ENCODE measurements around the gene ASIC4. TPM values are rescaled to one million over a fixed set of nuclear protein-coding genes. Genes with fewer than 3 reads are reported as not detected.

The ASIC4 gene
- total and polyA plus RNA-seq, 2 of the 13 experiments (the other 11 are each of a cell fraction or from before 2014, with no cell fraction given), result 0.03 TPM; not detected in 1

DNA sequence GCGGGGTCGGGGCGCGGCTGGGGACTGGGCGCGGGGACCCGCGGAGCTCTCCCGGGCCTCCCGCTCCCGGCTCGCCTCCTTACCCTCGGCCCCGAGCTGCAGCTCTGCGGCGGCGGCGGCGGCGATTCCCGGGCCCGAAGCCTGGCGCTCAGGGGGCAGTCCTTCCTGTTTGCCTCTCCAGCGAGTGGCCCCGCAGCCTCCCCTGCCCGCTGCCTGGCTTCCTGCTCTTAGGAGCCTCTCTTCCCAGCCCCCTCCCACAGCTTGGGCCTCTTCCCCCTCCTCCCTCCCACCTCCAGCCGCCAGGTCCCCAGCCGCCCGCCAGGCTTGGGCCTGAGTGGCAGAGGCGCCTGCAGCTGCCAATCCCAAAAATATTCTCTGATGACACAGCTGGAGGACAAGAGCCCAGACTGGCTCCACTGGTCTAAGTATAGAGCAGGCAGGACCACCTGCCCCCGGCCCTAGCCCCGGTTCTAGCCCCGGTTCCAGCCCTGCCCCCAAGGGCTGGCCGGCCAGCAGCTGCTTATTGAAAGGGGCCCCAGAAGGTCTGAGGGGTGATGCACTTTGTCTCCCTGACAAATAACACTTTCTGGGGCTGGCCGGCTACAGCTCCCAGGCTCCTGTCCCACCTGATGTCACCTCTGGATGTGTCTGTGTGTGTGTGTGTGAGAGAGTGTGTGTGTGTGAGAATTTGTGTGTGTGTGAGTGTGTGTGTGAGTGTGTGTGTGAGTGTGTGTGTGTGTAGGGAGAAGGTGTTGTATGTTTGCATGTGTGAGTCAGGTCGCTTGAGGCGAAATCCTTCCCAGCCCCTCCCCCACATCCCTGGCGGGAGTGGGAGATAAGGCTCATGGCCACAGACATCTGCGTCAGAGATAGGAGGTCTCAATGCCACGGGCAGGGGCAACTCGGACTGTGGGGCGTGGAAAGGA is 57.3 kb downstream of the ASIC4 start, which contains the start of gene OBSL1 (continued):
- TF ChIP-seq, protein P1, sequence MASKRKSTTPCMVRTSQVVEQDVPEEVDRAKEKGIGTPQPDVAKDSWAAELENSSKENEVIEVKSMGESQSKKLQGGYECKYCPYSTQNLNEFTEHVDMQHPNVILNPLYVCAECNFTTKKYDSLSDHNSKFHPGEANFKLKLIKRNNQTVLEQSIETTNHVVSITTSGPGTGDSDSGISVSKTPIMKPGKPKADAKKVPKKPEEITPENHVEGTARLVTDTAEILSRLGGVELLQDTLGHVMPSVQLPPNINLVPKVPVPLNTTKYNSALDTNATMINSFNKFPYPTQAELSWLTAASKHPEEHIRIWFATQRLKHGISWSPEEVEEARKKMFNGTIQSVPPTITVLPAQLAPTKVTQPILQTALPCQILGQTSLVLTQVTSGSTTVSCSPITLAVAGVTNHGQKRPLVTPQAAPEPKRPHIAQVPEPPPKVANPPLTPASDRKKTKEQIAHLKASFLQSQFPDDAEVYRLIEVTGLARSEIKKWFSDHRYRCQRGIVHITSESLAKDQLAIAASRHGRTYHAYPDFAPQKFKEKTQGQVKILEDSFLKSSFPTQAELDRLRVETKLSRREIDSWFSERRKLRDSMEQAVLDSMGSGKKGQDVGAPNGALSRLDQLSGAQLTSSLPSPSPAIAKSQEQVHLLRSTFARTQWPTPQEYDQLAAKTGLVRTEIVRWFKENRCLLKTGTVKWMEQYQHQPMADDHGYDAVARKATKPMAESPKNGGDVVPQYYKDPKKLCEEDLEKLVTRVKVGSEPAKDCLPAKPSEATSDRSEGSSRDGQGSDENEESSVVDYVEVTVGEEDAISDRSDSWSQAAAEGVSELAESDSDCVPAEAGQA (IDR thresholded peaks at IDR 0.05; ENCODE audit: low read depth), result peak; percentile 25; the same call in 1 of the 2 replicates
- TF ChIP-seq, protein P1 (CRISPR knock-in tag; IDR thresholded peaks at IDR 0.05; ENCODE audit: borderline replicate concordance), result no peak
- TF ChIP-seq ZNF331 (CRISPR knock-in tag; IDR thresholded peaks at IDR 0.05) (0 out of 2 replicates have a peak, but pooled peaks have one; percentile 56), HMG20B (CRISPR knock-in tag; conservative IDR thresholded peaks at IDR 0.05) (no peak), PAWR (CRISPR knock-in tag; IDR thresholded peaks at IDR 0.05; ENCODE audit: borderline replicate concordance) (no peak), MAZ (IDR thresholded peaks at IDR 0.05; ENCODE audit: borderline replicate concordance, low read depth, low read length) (peak; percentile 85; the same call in 1 of the 2 replicates), MAZ (CRISPR knock-in tag; IDR thresholded peaks at IDR 0.05; ENCODE audit: low read depth) (peak; percentile 78), PHF5A (CRISPR knock-in tag; IDR thresholded peaks at IDR 0.05; ENCODE audit: low read depth, unreplicated experiment) (no peak), SAP130 (CRISPR knock-in tag; IDR thresholded peaks at IDR 0.05; ENCODE audit: low read depth) (peak; percentile 62; the same call in 1 of the 2 replicates)
- TF ChIP-seq, protein P2, sequence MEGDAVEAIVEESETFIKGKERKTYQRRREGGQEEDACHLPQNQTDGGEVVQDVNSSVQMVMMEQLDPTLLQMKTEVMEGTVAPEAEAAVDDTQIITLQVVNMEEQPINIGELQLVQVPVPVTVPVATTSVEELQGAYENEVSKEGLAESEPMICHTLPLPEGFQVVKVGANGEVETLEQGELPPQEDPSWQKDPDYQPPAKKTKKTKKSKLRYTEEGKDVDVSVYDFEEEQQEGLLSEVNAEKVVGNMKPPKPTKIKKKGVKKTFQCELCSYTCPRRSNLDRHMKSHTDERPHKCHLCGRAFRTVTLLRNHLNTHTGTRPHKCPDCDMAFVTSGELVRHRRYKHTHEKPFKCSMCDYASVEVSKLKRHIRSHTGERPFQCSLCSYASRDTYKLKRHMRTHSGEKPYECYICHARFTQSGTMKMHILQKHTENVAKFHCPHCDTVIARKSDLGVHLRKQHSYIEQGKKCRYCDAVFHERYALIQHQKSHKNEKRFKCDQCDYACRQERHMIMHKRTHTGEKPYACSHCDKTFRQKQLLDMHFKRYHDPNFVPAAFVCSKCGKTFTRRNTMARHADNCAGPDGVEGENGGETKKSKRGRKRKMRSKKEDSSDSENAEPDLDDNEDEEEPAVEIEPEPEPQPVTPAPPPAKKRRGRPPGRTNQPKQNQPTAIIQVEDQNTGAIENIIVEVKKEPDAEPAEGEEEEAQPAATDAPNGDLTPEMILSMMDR (CRISPR knock-in tag; IDR thresholded peaks at IDR 0.05), result peak; percentile 30; the same call in 1 of the 2 replicates
- TF ChIP-seq, protein P3, sequence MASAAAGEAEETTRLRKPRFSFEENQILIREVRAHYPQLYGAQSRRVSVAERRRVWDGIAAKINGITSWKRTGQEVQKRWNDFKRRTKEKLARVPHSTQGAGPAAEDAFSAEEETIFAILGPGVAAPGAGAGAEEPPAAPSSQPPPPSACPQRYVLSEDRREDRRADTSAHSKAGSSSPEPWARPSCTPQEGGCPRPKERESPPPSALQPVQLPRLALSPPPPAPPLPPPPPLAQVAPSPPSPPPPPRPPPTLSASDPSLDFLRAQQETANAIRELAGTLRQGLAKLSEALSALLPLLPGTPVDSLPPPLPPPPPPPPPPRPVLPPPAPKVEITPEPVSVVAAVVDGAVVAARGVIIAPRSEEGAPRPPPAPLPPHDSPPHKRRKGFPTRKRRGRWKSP (CRISPR knock-in tag; IDR thresholded peaks at IDR 0.05), result no peak

Measured in HepG2 (cell line).